NCI-H82 treated with DMSO at 0.1 percent for 48 hours (cell line): Measurements from ENCODE around the gene CDC7.
A peak's percentile ranks its signal among the peaks of the same experiment; 100 is the strongest.
"Not testable (repeated sequence)": the region's sequence is repeated elsewhere in the genome, so short reads cannot be mapped to it uniquely, and the experiment has no call there.

ENCODE experiments used
- DNase-seq: peaks from one replicate; lab custom pipeline; 2025; ENCODE audit not compliant: unreplicated experiment; lab: John Stamatoyannopoulos, UW

The CDC7 gene

DNA sequence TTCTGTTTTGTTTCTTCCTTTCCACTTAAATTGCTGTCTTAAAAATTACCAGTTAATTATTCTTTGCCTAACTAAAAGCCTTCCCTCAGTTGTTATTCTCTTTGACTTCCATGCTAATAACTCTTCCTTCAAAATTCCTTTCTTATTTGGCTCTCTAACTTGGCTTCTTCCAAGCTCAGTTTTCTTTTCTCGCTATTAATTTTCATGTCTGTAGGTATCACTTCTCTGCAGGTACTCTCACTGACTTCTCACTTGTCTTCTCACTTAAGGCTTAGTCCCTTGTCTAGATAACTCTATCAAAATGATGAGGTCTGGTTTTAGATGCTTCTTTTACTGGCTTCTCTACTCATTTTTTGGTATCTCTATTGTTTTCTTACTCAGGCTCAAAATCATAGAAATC lies 10.1 kb downstream of the CDC7 start:
- no peak for DNase-seq

DNA sequence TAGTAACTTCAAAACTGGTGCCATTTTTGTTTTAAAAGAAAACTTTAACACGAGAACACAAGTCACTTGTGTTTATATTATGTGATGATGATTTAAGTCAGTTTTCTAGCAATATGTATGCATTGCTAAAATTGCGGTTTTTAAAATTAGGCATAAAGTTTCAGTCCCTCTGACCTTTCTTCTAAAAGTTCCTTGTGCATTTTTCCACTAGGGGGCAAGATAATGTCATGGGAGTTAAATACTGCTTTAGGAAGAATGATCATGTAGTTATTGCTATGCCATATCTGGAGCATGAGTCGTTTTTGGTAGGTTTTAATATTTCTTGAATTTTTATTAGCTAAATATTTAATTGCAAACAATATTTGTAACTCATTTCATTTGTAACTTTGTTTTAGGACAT lies 10.7 kb downstream of the CDC7 start:
- no peak for DNase-seq

DNA sequence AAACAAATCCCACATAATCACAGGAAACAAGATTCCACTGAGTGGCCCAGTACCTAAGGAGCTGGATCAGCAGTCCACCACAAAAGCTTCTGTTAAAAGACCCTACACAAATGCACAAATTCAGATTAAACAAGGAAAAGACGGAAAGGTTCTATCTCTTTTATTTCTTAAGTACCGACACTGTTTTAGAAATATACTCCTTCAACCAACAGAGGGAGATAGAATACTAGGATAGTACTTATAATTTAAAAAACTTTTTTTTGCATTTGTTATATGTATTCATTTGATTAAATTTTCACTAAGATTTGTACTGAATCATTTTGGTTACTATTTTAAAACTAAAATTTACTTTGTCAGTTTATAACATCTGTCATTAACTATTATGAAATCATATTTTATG lies 12.5 kb downstream of the CDC7 start:
- no peak for DNase-seq

DNA sequence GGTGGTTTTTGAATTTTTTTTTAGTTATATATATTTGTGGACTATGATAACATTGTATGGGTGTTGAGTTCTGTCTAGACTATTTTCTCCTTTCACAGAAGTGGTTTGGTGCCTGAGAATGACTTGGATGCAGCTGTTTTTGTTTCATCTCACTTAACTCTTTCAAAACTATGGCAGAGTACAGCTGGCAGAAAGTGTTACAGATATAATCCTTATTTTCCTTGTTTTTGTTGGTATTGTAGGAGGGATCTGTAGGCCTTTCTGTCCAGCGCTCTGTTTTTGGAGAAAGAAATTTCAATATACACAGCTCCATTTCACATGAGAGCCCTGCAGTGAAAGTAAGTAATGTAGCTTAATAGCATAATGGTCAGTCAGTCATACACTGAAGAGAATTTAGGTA lies 13.1 kb downstream of the CDC7 start:
- no peak for DNase-seq

DNA sequence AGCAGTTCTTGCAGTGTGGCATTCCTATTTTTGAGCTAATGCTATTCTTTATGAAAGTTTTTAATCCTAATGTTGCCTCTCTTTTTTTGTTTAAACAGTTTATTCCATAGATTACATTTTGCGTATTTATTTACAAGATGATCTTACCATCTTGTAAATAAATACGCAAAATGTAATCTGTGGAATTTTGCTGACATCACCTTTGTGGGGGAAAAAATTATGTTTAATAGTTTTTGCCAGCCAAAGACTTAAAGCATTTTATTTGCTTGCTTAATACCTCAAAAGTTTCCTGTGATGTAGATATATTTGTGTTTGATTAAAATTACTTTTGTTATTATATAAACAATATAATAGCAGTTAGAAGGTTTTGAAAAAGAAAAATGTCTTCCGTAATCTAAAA lies 15.3 kb downstream of the CDC7 start:
- no peak for DNase-seq

DNA sequence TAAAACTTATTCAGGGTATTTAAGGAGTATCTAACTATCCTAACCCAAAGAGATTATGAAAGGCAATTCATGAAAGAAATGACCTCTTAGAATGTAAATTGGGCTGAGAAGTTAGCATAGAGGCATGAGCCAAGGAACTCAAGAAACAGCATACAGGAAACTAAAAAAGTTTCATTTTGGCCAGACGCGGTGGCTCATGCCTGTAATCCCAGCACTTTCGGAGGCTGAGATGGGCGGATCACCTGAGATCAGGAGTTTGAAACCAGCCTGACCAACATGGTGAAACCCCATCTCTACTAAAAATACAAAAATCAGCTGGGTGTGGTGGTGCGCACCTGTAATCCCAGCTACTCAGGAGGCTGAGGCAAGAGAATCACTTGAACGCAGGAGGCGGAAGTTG lies 16.0 kb downstream of the CDC7 start:
- DNase-seq: not testable (repeated sequence)

DNA sequence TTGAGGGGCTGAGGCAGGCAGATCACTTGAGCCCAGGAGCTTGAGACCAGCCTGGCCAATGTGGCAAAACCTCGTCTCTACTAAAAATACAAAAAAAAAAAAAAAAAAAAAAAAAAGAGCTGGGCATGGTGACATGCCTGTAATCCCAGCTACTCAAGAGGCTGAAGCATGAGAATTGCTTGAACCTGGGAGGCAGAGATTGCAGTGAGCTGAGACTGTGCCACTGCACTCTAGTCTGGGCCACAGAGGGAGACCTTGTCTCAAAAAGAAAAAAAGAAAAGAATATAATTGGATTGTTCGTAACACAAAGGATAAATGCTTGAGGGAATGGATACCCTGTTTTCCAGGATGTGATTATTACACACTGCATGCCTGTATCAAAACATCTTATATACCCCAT lies 18.5 kb downstream of the CDC7 start:
- DNase-seq: peak; percentile 23

DNA sequence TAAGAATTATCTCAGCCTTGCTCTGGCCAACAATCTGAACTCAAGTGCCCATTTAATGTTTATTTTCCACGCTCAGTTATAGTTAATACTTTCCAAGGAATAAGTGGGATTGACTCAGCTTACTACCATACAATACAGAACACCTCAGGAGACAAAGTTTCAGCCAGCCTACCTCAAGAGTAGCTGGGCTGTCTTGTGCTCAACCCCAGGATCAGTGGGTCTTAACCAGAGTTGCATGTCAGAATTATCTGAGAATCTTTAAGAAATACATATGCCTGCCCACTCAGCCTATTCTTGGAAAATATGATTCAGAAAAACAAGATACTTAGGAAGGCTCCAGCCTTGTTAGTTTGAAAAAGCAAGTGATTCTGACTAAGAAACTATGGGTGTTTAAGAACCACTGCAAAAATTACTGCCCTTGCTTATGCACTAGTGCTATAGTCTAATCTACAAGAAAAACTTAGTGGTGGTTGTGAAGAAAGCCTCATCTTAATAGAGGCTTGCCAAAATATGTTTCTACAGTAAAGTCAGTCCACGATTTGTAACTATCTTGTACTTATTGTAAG lies 20.4 kb downstream of the CDC7 start:
- no peak for DNase-seq

DNA sequence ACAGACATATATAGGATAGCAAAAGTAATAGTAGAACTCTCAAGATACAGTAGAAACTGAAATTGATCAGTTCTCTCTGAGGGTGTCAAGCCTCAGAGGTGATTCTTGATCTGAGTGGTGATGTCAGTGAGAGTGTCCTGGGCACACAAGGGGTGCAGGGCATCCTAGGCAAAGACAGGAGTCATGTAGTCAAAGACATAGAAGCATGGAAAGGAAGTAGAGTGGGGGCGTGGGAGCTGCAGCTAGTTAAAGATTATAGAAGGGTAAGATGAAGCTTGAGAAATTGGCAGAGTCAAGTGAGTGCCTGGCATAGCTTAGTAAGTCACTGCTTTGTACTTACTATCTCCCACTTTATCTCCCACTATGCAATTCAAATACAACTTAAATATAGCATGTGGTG lies 22.8 kb downstream of the CDC7 start:
- no peak for DNase-seq

DNA sequence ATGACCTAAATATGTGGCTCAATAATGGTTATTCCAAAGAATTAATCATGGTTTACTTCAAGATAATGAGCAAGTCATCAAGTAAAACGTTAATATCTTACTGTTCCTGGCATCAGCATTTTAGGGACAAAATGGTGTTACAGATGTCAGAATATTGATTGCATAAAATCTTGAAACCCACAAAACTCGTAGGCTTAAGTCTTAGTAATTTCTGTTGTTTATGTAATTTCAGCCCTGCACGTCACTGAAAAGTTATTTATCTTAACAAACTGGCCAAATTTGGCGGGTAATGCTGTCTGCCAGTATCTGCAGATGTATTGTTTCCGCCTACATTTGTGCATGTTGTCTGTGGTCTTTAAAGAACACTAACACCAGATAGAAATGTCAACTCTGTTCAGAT lies 25.8 kb downstream of the CDC7 start:
- DNase-seq: no peak

DNA sequence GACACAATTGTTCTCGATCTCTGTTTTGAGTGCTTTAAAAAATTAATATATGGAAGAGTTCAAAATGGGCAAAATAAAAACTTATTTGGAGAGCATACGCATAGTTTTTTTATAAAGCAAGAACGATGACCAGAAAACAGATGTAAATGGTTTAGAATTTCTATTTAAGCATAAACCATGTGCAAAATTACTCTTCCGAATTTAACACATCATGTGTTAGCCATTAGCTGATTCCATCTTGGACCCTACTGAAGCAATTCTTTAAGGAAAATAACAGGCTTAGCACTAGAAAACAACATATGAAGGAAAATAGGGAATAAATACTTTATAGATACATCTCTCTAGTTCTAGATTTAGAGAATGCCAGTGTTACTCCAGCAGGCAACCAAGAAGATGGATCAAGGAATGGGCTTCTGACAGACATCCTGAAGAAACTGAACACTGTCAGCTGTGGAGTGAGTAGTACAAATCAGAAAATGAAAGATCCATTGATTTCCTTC lies 26.7 kb downstream of the CDC7 start:
- DNase-seq: no peak

DNA sequence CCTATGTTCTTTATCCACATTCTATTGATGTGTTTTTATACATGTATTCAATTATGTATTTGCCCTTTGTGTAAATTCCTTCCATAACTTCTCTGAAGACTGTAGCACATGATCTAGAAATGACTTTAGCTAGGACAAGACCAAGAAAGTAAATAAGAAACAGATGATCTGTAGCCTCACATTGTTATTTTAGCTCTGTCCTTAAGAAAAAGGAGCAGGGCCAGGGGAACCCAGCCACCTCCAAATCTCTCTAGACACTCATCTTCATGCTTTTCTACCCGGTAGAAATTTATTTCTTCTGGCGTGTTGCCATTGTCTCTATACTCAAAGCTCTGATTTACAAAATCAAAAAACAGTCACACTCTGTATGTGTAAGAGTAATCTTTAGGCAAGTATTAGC lies 27.1 kb downstream of the CDC7 start:
- no peak for DNase-seq

DNA sequence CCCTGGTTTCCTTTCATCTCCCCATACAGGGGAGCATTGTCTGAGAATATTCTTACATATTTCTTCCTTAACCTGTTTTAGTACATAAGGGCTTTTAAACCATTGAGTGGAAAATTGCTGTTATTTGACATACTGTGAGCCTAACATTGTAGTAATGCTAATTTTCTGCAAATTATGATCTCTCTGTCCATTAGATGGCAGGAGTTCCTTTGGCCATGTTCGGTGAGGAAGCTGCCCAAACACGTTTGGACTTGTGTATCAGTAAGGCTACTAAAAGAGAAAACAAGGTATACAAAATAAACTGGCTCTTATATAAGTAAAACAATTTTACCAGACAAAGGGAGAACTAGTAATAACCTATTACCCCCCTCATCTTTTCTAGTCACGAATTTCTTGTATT lies 29.2 kb downstream of the CDC7 start:
- no peak for DNase-seq

DNA sequence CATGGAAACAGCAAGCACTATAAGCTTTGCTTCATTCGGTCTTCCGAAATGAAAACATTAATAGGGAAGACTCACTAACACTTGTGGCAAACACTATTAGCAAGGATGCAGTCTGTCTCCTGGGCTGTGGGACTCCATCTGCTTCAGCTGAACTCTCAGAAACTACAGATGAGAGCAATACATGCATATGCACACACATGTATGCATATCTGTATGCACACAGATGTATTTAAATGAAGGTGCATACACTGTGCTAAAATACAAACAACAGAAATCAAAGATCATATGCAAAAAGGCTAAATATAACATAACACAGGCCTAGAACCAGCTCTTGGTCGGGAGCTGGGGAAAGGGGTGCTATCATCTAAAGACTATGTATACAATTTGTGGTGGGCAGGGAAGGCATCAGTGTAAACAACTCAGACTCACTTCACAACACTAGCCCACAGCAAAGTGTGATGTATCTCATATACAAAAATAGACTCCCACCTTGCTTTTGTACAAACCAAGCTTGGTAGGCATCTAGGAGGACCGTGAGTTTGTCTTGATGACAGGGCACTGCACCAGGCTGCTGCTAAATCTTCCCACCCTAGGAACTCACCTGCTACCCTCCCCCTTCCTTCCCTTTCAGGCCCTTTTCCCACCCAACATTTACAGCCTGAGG lies 32.8 kb downstream of the CDC7 start:
- no peak for DNase-seq

DNA sequence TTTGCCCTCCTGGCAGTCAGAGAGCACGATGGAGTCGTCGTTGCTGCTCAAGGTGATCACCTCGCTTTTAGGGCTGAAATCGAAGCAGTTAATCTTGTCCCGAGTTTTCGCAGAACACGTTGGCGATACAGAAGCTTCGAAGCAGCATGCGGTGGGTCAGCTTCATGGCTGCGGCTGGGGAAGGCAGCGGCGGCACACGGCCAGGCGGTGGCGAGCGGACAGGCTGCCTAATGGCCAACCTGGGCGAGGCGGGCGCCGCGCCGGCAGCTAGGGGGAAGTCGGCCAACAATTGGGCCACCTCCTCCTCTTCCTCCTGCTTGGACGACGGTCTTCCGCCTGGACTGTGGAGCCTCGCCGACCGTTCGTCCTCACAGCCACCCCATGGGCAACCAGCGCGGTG lies 34.8 kb downstream of the CDC7 start:
- DNase-seq: no peak

DNA sequence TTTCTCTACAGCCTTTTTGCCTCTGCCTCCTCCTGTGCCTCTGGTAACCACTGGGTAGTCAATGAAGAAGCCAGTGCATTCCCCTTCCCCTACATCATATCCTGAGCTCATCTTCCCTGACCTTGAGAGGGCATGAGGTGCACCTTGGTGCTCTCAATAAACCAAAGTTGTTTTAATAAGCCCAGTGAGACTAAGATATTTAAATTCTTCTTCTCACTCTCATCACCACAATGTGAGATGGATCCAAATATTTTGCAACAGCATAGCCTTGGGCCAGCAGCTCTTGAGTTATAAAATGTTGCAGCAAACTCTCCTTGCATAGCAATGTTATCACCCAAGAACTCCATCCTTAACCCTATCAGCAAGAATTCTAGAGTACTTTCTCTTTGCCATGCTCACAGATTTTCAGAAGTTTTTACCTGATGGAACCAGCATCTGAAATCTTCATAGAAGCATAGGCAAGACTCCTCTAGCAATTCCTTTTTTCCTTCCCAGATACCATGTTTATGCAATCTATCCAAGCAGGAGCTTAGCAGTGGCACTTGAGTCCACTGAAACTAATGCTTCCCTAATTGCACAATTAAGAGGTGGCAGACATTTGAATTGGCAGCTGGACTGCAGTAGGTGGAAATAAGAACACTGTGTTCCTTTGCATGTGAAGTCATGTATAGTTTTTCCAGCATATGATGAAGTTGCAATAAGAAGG lies 36.8 kb downstream of the CDC7 start:
- no peak for DNase-seq

DNA sequence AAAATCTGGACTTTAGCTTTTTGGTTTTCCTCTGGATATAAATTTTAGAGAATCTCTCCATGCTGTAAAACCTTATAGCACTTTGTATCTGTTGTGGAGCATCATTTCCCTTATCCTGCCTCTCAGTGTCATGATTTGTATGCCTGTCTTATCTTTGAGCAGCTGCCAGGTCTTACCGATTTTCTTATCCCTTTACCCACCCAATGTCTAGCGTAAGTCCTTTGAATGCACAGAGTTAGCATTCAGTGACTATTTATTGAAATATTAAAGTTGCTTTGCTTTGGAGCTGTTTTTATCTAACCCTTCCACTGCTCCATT lies 37.3 kb downstream of the CDC7 start:
- DNase-seq: no peak

DNA sequence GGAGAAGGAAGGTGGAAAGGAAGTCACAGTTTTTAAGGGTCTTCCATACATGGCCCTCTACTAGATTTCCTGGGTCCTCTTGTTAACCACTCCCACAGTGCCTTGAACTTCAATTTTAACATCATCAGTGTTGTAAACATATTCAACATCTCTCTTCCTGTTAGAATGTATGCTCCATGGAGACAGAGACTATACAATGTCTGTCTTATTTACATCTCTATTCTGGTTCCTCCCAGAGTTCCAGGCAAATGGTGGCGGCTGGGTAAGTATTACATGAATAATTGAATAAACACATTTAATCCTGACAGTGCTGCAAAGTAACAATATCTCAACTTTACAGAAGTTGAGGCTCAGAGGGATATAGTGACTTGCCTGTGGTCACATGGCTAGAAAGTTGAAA lies 40.3 kb downstream of the CDC7 start:
- DNase-seq: no peak

DNA sequence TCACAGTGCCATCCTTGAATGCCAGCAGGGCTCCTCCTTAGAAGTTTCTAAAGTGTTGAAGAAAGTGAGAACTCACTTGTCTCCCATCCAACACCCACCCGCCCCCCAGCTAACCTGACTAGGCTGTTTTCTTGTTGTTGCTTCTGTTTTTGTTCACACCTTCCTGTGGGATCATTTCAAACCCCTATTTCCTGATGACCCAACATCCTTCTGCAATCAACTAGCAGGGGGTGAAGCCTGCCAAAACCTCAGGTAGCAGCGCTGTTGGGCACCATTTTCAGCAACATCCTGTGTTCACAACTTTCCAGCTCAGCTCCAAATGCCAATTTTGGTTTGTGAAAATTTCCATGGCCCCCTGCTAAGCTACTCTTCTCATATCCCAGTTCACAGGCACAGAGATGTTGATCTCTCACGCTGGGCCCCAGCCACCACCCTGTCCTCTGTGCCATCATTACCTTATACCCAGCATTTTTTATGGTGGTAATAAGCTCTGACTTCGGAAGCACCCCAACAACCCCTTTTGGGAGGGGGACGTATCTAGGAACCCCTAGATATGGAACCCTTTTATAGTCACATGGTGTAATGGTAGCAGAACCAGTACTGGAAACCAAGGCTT lies 41.4 kb downstream of the CDC7 start:
- no peak for DNase-seq

DNA sequence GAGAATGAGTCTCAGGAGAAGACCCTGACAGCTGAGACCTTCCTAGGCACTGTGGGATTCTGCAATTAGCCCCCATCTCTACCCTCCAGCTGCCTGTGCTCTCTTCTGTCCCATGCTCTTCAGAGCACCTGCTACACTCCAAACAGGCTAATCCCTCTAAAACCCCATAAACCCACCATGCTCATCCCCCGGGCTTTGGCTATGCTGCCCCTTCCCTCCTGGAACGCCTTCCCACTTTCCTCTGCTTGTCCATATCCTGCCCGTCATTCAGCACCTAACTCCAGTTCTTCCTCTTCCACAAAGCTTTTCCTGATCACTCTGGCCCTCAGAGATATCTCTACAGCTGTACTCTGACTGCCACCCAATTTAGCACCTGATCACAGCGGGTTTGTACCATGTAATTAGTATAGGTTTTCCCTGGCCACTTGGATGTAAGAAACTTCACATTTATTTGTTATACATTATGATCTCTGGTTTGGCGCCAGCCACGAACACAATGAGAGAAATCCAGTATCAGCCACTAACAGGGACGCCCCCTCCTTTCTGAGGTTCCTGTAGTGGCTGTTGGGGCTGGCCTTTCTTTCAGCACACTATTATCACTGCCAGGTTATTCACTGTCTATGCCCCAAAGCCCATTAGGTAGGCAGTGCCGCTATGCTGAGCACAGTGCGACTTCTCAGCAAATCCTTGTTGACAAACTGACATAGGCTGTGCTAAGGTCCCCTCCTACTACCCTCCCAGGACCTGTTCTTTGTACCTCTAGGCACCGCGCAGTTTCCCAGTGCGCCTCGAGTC lies 45.1 kb downstream of the CDC7 start:
- peak; percentile 23 for DNase-seq

DNA sequence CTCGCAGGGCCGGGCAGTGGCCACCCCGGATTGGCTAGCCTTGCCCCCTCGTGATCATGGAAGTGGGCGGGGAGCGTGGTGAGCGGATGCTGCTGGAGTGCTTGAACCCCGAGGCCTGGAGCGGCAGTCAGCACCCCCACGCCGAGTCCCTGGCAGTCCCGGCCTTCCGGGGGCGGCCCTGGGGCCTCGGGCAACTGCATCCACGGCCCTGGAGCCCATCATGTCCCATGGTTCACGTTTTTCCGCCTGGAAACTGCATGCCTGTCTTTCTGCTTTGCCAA lies 45.6 kb downstream of the CDC7 start:
- DNase-seq: no peak

DNA sequence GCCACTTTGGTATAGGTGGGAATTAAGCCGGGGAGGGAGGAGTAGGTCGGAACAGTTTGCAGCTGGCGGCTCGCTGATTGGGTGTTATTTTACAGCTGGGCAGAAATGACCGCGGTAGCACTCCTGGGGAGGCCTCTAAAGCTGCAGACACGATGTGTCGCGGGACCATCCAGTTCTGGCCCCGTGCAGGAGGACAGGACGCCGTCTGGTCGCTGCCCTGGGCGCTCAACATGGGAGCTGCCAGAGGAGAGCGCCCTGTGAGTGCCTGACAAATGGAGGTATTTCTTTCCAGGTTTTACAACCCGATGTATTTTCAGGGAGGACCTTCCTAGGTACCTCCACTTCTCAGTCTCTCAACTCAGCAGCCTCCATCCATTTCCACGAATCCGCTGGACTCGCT lies 46.2 kb downstream of the CDC7 start:
- no peak for DNase-seq
